Suprapubic skin (tissue), 4 donors: ENCODE measurements around the gene CCDC9B.

Experiments
- EP300 ChIP-seq: sonication (generic); formaldehyde crosslinking; IDR thresholded peaks from one replicate; pipeline ENCODE4 v1.6.1; 2017; ENCODE audit warnings: antibody characterized with exemption
- POLR2A ChIP-seq, 2 donors: fragments of 450-650 bp; IDR thresholded peaks; one replicate each; pipeline ENCODE4 v1.6.1; 2017; ENCODE audit warnings: antibody characterized with exemption in 2 of 2, mild to moderate bottlenecking in 2 of 2, moderate library complexity in 2 of 2
- POLR2AphosphoS5 ChIP-seq, 3 donors: sonication (generic); formaldehyde crosslinking; IDR thresholded peaks; one replicate each; pipeline ENCODE4 v1.6.1; 2017; ENCODE audit warnings: antibody characterized with exemption in 3 of 3
- TF ChIP-seq, protein P1 (sequence below), 2 donors: fragments of 200-600 bp in 1 of 2; fragments of 450-650 bp in 1 of 2; sonication (generic) in 1 of 2; IDR thresholded peaks; one replicate each; pipeline ENCODE4 v1.5.1; 2016 to 2019; ENCODE audit warnings: antibody characterized with exemption in 2 of 2, mild to moderate bottlenecking in 1 of 2, moderate library complexity in 1 of 2

DNA sequence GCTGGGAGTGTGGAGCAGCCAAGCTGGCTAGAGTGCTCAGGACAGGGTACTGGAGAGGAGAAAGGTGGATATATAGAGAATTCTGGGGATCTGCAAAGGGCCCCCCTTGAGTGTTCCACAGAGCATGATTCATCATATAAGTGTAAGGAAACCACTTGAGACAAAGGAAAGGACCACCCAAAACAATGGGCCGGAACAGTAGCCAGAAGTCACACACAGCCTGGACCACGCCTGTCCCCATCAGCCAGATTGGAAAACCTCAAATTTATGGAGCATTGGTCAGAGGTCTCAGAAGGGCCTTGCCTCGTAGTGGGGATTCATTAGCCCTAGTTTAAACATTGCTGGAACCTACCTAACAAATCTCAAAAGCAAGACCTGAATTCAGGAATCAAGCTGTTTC is 36.9 kb upstream of the CCDC9B start:
- TF ChIP-seq, protein P1, sequence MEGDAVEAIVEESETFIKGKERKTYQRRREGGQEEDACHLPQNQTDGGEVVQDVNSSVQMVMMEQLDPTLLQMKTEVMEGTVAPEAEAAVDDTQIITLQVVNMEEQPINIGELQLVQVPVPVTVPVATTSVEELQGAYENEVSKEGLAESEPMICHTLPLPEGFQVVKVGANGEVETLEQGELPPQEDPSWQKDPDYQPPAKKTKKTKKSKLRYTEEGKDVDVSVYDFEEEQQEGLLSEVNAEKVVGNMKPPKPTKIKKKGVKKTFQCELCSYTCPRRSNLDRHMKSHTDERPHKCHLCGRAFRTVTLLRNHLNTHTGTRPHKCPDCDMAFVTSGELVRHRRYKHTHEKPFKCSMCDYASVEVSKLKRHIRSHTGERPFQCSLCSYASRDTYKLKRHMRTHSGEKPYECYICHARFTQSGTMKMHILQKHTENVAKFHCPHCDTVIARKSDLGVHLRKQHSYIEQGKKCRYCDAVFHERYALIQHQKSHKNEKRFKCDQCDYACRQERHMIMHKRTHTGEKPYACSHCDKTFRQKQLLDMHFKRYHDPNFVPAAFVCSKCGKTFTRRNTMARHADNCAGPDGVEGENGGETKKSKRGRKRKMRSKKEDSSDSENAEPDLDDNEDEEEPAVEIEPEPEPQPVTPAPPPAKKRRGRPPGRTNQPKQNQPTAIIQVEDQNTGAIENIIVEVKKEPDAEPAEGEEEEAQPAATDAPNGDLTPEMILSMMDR (IDR thresholded peaks at IDR 0.05) = no peak
- TF ChIP-seq POLR2A (IDR thresholded peaks at IDR 0.05) (no peak), POLR2AphosphoS5 (IDR thresholded peaks at IDR 0.05) (no peak), EP300 (no peak)
